PFSK-1 (cell line): ENCODE results near the gene BOLA2B.

Experiments used
- FOXP2 ChIP-seq: optimal IDR thresholded peaks from 2 replicates; pipeline ENCODE3; 2011; ENCODE audit warnings: borderline replicate concordance, control low read depth, inconsistent platforms; ENCODE audit not compliant: insufficient read depth; ENCODE audit errors: extremely low read length, extremely low read depth
- POLR2AphosphoS5 ChIP-seq: IDR thresholded peaks from 2 replicates; pipeline ENCODE4 v1.6.1; 2012; ENCODE audit warnings: low read depth, mild to moderate bottlenecking, control low read depth, low read length, moderate library complexity
- SIN3A ChIP-seq: IDR thresholded peaks from 2 replicates; pipeline ENCODE4 v1.6.1; 2012; ENCODE audit warnings: mild to moderate bottlenecking, low read length, moderate library complexity, borderline replicate concordance; ENCODE audit not compliant: insufficient read depth
- TAF1 ChIP-seq: IDR thresholded peaks from 2 replicates; pipeline ENCODE4 v1.6.1; 2012; ENCODE audit warnings: low read length, control low read depth, borderline replicate concordance; ENCODE audit not compliant: insufficient read depth
- TF ChIP-seq, protein P1 (sequence below), 2 experiments: IDR thresholded peaks; 2 replicates each; pipeline versions ENCODE4 v1.6.1 to v1.8.0; 2011 to 2012; ENCODE audit warnings: low read depth in 2 of 2, low read length in 2 of 2, control low read depth in 1 of 2, inconsistent platforms in 1 of 2, mild to moderate bottlenecking in 1 of 2, moderate library complexity in 1 of 2; ENCODE audit not compliant: insufficient read depth in 1 of 2

DNA sequence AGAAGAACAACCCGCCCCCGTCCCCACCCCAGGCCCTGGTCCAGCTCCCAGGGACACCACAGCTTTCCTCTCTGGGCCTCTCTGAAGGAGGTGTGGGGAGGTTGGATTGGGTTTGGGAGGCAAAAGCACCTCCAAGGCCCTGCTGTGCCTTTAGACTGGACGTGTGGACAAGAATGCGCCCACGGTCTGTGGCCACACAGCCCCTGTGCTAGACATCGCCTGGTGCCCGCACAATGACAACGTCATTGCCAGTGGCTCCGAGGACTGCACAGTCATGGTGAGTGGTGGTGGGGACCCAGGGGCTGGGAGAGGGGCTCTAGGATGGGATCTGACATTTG lies 7.1 kb downstream of the BOLA2B start:
- TF ChIP-seq, protein P1, sequence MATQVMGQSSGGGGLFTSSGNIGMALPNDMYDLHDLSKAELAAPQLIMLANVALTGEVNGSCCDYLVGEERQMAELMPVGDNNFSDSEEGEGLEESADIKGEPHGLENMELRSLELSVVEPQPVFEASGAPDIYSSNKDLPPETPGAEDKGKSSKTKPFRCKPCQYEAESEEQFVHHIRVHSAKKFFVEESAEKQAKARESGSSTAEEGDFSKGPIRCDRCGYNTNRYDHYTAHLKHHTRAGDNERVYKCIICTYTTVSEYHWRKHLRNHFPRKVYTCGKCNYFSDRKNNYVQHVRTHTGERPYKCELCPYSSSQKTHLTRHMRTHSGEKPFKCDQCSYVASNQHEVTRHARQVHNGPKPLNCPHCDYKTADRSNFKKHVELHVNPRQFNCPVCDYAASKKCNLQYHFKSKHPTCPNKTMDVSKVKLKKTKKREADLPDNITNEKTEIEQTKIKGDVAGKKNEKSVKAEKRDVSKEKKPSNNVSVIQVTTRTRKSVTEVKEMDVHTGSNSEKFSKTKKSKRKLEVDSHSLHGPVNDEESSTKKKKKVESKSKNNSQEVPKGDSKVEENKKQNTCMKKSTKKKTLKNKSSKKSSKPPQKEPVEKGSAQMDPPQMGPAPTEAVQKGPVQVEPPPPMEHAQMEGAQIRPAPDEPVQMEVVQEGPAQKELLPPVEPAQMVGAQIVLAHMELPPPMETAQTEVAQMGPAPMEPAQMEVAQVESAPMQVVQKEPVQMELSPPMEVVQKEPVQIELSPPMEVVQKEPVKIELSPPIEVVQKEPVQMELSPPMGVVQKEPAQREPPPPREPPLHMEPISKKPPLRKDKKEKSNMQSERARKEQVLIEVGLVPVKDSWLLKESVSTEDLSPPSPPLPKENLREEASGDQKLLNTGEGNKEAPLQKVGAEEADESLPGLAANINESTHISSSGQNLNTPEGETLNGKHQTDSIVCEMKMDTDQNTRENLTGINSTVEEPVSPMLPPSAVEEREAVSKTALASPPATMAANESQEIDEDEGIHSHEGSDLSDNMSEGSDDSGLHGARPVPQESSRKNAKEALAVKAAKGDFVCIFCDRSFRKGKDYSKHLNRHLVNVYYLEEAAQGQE (IDR thresholded peaks at IDR 0.05; ENCODE audit: insufficient read depth in 1 of 2, low read depth in 2 of 2, low read length in 2 of 2) = no peak
- no peak for TF ChIP-seq TAF1
- TF ChIP-seq FOXP2 = no peak
- no peak for TF ChIP-seq POLR2AphosphoS5
- no peak for TF ChIP-seq SIN3A
